Measurements from ENCODE around the gene SPTBN1.
"Not testable (repeated sequence)": the region's sequence is repeated elsewhere in the genome, so short reads cannot be mapped to it uniquely, and the experiment has no call there.

Gene SPTBN1

DNA sequence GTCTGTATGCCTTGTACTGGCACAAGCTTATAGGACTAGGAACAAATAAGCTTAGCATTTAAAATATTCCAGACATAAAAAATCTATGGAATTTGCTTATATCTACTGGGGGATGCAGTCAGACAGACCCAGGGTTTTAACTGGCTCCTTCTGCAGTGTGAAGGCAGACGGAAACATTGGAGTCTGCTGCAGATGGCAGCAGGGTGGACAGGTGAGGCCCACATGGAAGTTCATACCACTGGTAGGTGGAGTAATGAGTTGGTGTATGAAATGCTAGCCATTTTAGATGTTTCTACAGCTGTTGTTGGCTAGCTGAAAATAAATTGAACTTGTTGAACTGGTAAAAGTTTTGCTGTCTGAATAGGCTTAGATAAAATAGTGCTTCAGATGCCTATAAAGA lies 17.7 kb downstream of the SPTBN1 start:
- no peak overlapping the region for H3K4me3 ChIP-seq (ENCODE audit: low read length)
- no peak overlapping the region for H3K9ac ChIP-seq (ENCODE audit: low read length)
- no peaks in the 10 kb centered on the region for H3K4me1 ChIP-seq (ENCODE audit: control insufficient read depth, low read depth, low read length)
- H3K9me3 ChIP-seq (ENCODE audit: control insufficient read depth, low read depth, low read length): no peaks in the 10 kb centered on the region
- no peak overlapping the region for H3K27ac ChIP-seq (ENCODE audit: low read length)
- H3K27me3 ChIP-seq (ENCODE audit: control insufficient read depth, insufficient read depth, low read length): no peaks in the 10 kb centered on the region
- no peaks in the 10 kb centered on the region for H3K36me3 ChIP-seq (ENCODE audit: control insufficient read depth, low read depth, low read length)

DNA sequence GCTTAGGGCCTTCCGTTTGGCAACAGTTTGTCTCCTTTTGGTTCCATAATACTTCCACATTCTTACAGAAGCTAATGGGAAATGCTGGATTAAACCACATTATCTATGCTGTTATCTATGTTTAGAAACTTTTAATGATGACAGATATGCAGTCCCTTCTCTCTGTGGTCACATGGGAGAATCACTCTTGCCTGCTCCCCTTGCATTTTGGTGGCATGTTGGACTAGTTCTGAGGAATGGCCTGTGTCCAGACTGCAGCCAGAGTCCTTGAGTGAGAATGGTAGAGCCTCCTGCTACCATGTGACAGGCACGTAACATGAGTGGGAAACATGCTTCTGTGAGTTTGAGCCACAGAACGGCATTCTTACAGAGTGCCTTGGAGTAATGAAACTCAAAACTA lies 19.2 kb downstream of the SPTBN1 start:
- no peak overlapping the region for H3K9ac ChIP-seq (ENCODE audit: low read length)
- no peak overlapping the region for H3K27ac ChIP-seq (ENCODE audit: low read length)
- no peaks in the 10 kb centered on the region for H3K27me3 ChIP-seq (ENCODE audit: control insufficient read depth, insufficient read depth, low read length)
- H3K36me3 ChIP-seq (ENCODE audit: control insufficient read depth, low read depth, low read length): no peaks in the 10 kb centered on the region
- H3K9me3 ChIP-seq (ENCODE audit: control insufficient read depth, low read depth, low read length): no peaks in the 10 kb centered on the region
- no peak overlapping the region for H3K4me3 ChIP-seq (ENCODE audit: low read length)
- H3K4me1 ChIP-seq (ENCODE audit: control insufficient read depth, low read depth, low read length): no peaks in the 10 kb centered on the region

DNA sequence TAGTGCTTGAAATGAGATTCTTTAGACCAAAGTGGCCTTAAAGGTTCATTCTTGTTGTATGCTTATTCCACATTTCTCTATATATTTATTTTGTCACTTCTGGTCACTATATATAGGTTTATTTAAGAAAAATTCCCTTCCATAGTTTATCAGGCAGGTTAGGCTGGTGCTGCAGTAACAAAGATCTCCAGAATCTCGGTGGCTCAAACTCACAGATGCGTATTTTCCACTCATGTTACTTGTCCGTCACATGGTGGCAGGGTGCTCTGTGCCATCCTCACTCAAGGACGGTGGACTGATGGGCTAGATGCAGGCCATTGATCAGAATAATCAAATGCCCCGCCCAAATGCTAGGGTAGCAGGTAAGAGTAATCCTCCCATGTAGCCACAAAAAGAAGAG lies 19.8 kb downstream of the SPTBN1 start:
- Histone ChIP-seq H3K27me3 (ENCODE audit: control insufficient read depth, insufficient read depth, low read length) (no peaks in the 10 kb centered on the region), H3K9me3 (ENCODE audit: control insufficient read depth, low read depth, low read length) (no peaks in the 10 kb centered on the region), H3K4me1 (ENCODE audit: control insufficient read depth, low read depth, low read length) (no peaks in the 10 kb centered on the region), H3K27ac (ENCODE audit: low read length) (no peak overlapping the region), H3K9ac (ENCODE audit: low read length) (no peak overlapping the region), H3K36me3 (ENCODE audit: control insufficient read depth, low read depth, low read length) (no peaks in the 10 kb centered on the region), H3K4me3 (ENCODE audit: low read length) (no peak overlapping the region)

DNA sequence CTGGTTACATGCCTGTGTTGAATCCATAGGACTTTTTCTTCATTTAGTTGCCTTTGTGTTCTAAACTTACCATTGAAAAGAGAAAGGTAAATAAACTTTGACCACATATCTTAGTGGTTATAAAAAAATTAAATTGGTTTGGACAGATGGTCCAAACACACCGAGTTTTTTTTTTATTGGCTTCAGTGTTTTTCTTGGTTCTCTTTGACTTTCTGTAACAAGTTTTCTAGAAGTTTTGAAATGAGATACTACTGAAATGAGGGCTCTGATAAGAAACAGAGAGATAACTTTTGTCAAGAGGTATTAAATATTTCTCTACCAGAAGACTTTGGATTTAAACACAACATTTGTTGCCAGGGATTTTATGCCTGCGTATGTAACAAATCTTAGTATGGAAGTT lies 20.7 kb downstream of the SPTBN1 start:
- no peak overlapping the region for H3K4me3 ChIP-seq (ENCODE audit: low read length)

DNA sequence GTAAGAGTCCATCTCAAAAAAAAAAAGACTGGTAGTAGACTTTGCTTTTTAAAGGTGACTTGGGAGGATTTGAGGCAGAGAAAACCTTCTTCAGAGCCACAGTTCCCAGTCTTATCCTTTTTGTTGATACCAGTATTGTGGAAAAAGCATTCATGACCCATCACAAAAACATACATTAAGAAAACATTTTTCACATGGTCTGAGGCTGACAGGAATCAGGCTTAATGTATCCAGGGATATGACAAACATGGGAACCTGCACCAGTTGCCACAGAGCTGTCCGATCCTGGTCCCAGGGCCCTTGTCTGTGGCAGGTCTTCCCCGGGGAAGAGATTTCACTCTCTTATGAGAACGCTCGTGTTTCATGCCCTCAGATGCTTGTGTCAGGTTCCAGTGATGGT lies 21.8 kb downstream of the SPTBN1 start:
- no peaks in the 10 kb centered on the region for H3K27me3 ChIP-seq (ENCODE audit: control insufficient read depth, insufficient read depth, low read length)
- no peak overlapping the region for H3K9ac ChIP-seq (ENCODE audit: low read length)
- H3K4me1 ChIP-seq (ENCODE audit: control insufficient read depth, low read depth, low read length): peaks cover 4% of the 10 kb centered on the region
- H3K36me3 ChIP-seq (ENCODE audit: control insufficient read depth, low read depth, low read length): no peaks in the 10 kb centered on the region
- H3K27ac ChIP-seq (ENCODE audit: low read length): no peak overlapping the region
- no peak overlapping the region for H3K4me3 ChIP-seq (ENCODE audit: low read length)
- no peaks in the 10 kb centered on the region for H3K9me3 ChIP-seq (ENCODE audit: control insufficient read depth, low read depth, low read length)

More for the DNA sequence above, 20.7 kb downstream of the SPTBN1 start:
- Histone ChIP-seq H3K9ac (ENCODE audit: low read length) (no peak overlapping the region), H3K9me3 (ENCODE audit: control insufficient read depth, low read depth, low read length) (no peaks in the 10 kb centered on the region), H3K27me3 (ENCODE audit: control insufficient read depth, insufficient read depth, low read length) (no peaks in the 10 kb centered on the region), H3K27ac (ENCODE audit: low read length) (no peak overlapping the region), H3K36me3 (ENCODE audit: control insufficient read depth, low read depth, low read length) (no peaks in the 10 kb centered on the region), H3K4me1 (ENCODE audit: control insufficient read depth, low read depth, low read length) (no peaks in the 10 kb centered on the region)

DNA sequence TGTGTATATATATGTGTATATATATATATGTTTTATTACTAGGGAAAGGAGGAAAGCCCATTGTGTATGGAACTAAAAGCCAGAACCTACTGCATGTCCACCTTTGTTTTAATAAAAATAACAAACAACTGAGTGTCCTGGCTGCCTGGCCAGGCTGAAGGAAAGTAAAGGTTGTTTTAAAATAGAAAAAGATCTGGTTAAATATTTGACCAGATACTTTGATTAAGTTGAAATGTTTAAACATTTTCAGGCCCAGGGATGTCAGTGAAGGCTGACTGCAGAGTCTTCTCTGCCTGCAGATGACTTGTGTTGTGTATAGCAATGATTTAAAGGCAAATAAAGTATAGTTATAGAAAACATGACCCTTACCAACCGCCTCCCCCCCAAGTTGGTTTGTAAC lies 22.8 kb downstream of the SPTBN1 start:
- peaks cover 11% of the 10 kb centered on the region for H3K4me1 ChIP-seq (ENCODE audit: control insufficient read depth, low read depth, low read length)
- H3K27ac ChIP-seq (ENCODE audit: low read length): no peak overlapping the region
- H3K27me3 ChIP-seq (ENCODE audit: control insufficient read depth, insufficient read depth, low read length): no peaks in the 10 kb centered on the region
- H3K9ac ChIP-seq (ENCODE audit: low read length): no peak overlapping the region
- H3K4me3 ChIP-seq (ENCODE audit: low read length): no peak overlapping the region
- H3K36me3 ChIP-seq (ENCODE audit: control insufficient read depth, low read depth, low read length): no peaks in the 10 kb centered on the region
- H3K9me3 ChIP-seq (ENCODE audit: control insufficient read depth, low read depth, low read length): no peaks in the 10 kb centered on the region

DNA sequence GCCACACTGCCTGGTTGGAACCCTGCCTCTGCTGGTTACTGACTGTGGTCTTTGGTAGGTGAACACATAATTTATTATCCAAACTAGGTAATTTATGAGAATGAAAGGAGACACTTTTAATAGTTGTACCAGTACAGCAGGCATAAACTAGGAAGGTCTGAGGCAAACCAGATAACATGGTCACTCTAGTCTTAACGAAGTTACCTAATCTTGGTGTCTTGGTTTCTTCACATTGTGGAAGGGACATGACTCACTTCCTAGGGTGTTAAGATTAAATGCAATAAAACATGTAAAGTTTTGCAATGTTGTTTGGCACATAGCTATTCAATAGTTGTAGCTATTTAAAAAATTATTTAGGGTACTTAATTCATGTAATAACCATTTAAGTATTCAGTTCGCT lies 23.3 kb downstream of the SPTBN1 start:
- Histone ChIP-seq H3K27ac (ENCODE audit: low read length) (no peak overlapping the region), H3K27me3 (ENCODE audit: control insufficient read depth, insufficient read depth, low read length) (no peaks in the 10 kb centered on the region), H3K36me3 (ENCODE audit: control insufficient read depth, low read depth, low read length) (no peaks in the 10 kb centered on the region), H3K4me3 (ENCODE audit: low read length) (no peak overlapping the region), H3K9me3 (ENCODE audit: control insufficient read depth, low read depth, low read length) (no peaks in the 10 kb centered on the region), H3K4me1 (ENCODE audit: control insufficient read depth, low read depth, low read length) (peaks cover 11% of the 10 kb centered on the region), H3K9ac (ENCODE audit: low read length) (no peak overlapping the region)

DNA sequence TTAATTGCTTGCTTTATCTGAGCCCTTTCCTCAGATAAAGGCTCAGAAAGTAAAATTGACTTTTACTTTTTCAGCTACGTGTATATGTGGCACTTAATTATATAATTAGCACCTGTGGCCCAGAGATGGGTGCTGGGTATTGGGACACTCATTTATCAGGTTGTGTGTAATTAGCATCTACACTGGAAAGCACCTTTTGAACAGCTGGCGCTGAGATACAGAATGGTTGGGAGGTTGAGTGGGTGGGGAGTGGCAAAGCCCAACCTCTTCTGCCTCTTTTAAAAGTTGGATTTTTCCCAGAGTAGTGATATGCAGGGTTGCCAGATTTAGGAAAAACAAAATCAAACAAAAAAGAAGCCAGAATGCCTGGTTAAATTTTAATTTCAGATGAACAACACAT lies 23.9 kb downstream of the SPTBN1 start:
- H3K27me3 ChIP-seq (ENCODE audit: control insufficient read depth, insufficient read depth, low read length): no peaks in the 10 kb centered on the region
- H3K9ac ChIP-seq (ENCODE audit: low read length): no peak overlapping the region
- no peaks in the 10 kb centered on the region for H3K9me3 ChIP-seq (ENCODE audit: control insufficient read depth, low read depth, low read length)
- H3K4me1 ChIP-seq (ENCODE audit: control insufficient read depth, low read depth, low read length): peaks cover 11% of the 10 kb centered on the region
- H3K36me3 ChIP-seq (ENCODE audit: control insufficient read depth, low read depth, low read length): no peaks in the 10 kb centered on the region
- no peak overlapping the region for H3K27ac ChIP-seq (ENCODE audit: low read length)
- H3K4me3 ChIP-seq (ENCODE audit: low read length): no peak overlapping the region

DNA sequence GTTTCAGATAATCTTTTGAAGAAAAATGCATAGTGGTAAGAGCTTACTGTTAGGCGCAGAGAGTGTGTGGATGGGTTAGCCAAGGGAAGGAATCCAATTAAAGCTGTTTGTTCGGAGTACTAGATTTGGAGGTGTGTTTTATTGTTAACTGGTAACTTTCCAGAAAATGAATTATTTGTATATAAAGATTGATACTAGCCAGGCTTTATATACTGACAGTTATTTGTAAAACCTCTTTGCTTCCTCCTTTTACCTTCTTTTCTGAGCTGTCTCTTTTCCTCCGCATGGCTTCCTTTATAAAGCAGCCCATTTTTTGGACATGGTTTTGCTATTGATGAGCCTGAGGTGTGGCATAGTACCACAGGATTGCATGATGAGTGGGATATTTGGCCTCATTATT lies 25.6 kb downstream of the SPTBN1 start:
- H3K36me3 ChIP-seq (ENCODE audit: control insufficient read depth, low read depth, low read length): no peaks in the 10 kb centered on the region
- H3K9ac ChIP-seq (ENCODE audit: low read length): no peak overlapping the region
- H3K4me3 ChIP-seq (ENCODE audit: low read length): no peak overlapping the region
- no peaks in the 10 kb centered on the region for H3K27me3 ChIP-seq (ENCODE audit: control insufficient read depth, insufficient read depth, low read length)
- H3K9me3 ChIP-seq (ENCODE audit: control insufficient read depth, low read depth, low read length): no peaks in the 10 kb centered on the region
- peaks cover 11% of the 10 kb centered on the region for H3K4me1 ChIP-seq (ENCODE audit: control insufficient read depth, low read depth, low read length)
- no peak overlapping the region for H3K27ac ChIP-seq (ENCODE audit: low read length)

DNA sequence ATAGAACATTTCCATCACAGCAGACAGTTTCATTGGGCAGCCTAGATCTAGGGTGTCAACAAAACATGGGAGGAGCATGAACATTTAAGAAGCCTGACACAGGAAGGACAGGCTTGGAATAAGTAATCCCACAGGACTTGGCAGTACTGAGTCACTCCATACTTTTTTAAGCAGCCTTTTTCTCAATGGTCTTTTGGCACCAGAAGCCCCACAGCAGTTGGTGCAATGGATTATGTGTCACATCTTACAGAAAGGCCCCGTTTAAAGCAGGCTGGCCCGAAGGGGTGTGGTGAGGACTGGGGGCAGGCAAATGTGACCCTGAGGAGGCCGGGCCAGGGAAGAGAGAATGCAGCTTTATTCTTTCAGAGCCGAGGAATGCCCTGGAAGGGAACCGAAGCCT lies 26.6 kb downstream of the SPTBN1 start:
- Histone ChIP-seq H3K27ac (ENCODE audit: low read length) (no peak overlapping the region), H3K4me3 (ENCODE audit: low read length) (no peak overlapping the region), H3K9ac (ENCODE audit: low read length) (no peak overlapping the region), H3K36me3 (ENCODE audit: control insufficient read depth, low read depth, low read length) (no peaks in the 10 kb centered on the region), H3K9me3 (ENCODE audit: control insufficient read depth, low read depth, low read length) (no peaks in the 10 kb centered on the region), H3K4me1 (ENCODE audit: control insufficient read depth, low read depth, low read length) (peaks cover 11% of the 10 kb centered on the region), H3K27me3 (ENCODE audit: control insufficient read depth, insufficient read depth, low read length) (no peaks in the 10 kb centered on the region)

DNA sequence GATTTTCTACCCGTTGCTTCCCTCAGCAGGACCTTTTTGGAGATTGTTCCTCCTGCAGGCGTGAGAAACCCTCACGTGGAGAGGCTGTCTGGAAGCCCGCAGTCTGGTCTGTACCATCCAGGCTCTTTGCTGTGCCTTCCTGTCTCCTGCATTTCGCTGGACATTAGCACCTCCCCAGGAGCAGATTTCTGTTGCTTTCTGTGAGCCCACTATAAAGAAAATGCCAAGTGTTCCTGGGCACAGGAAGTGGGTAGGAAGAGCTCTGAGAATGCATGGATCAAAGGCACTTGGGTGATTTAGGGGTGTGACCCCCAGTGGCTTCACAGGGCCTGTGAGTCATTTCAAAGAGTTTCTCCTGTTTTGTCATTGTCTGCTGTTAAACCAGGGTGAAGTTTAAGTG lies 27.3 kb downstream of the SPTBN1 start:
- Histone ChIP-seq H3K9ac (ENCODE audit: low read length) (no peak overlapping the region), H3K36me3 (ENCODE audit: control insufficient read depth, low read depth, low read length) (no peaks in the 10 kb centered on the region), H3K9me3 (ENCODE audit: control insufficient read depth, low read depth, low read length) (no peaks in the 10 kb centered on the region), H3K4me3 (ENCODE audit: low read length) (no peak overlapping the region), H3K27ac (ENCODE audit: low read length) (no peak overlapping the region), H3K4me1 (ENCODE audit: control insufficient read depth, low read depth, low read length) (peaks cover 11% of the 10 kb centered on the region), H3K27me3 (ENCODE audit: control insufficient read depth, insufficient read depth, low read length) (no peaks in the 10 kb centered on the region)

DNA sequence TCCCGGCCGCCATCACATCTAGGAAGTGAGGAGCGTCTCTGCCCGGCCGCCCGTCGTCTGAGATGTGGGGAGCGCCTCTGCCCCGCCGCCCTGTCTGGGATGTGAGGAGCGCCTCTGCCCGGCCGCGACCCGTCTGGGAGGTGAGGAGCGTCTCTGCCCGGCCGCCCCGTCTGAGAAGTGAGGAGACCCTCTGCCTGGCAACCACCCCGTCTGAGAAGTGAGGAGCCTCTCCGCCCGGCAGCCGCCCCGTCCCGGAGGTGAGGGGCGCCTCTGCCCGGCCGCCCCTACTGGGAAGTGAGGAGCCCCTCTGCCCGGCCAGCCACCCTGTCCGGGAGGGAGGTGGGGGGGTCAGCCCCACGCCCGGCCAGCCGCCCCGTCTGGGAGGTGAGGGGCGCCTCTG lies 29.6 kb downstream of the SPTBN1 start:
- H3K4me1 ChIP-seq (ENCODE audit: control insufficient read depth, low read depth, low read length): peaks cover 11% of the 10 kb centered on the region
- H3K9me3 ChIP-seq (ENCODE audit: control insufficient read depth, low read depth, low read length); H3K9ac ChIP-seq (ENCODE audit: low read length); H3K36me3 ChIP-seq (ENCODE audit: control insufficient read depth, low read depth, low read length); H3K4me3 ChIP-seq (ENCODE audit: low read length); H3K27ac ChIP-seq (ENCODE audit: low read length); H3K27me3 ChIP-seq (ENCODE audit: control insufficient read depth, insufficient read depth, low read length): not testable (repeated sequence)
